ENCODE measurements around the gene CHMP3.

Gene CHMP3

DNA sequence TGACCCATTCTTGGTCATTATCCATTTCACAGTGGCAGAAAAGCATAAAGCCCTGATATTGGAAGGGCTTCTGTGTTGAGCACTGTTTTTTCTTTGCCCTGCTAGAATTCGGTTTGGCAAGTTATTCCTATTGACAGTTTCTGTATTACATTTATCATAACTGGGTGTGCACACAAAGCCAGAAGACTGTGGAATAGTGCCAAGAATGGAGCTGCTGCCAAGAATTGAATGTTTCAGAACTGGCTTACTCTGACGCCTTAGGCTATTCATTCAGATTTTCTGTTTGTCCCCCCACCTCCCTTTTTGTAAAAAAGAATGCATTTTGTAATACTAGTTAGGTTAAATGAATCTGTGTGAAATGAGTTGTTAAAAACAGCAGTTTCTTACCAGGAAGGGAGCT is 109.4 kb downstream of the CHMP3 start:
- POLR2A ChIA-PET, result interaction anchor here (0.8 to 1.0 kb wide), 2 partner anchors 11 to 13 kb away, joined by 3 to 4 read pairs; partner anchors contain the start of gene KDM3A
- TF ChIP-seq CTCF (IDR thresholded peaks at IDR 0.05; ENCODE audit: insufficient read depth, low read length, missing control alignments), result no peak
- CTCF ChIA-PET, result interaction anchor here (2.2 kb wide), 1 partner anchor 15 kb away, joined by 6 read pairs; no protein-coding TSS in a partner anchor
- DNase-seq (ENCODE audit: low read depth, low spot score), result peak; percentile 19
- H3K4me3 ChIP-seq (ENCODE audit: low read depth, low read length), result no peak overlapping the region

Measured in AG04449 (cell line).